ENCODE results near the gene KLHL13. TPM values are rescaled to one million over a fixed set of nuclear protein-coding genes. Genes with fewer than 3 reads are reported as not detected.

The KLHL13 gene
- polyA plus RNA-seq, 1 donor from 2014 or later = 15.7 TPM

GRCh38 chrX:117892469-117892868 is 224.1 kb downstream of the KLHL13 start:
- Histone ChIP-seq H3F3A (ENCODE audit: insufficient read depth, low read length, poor library complexity, severe bottlenecking) (no peaks in the 10 kb centered on the region), H3K27me3 (ENCODE audit: insufficient read depth, low read depth, low read length) (no peaks in the 10 kb centered on the region)

GRCh38 chrX:117871796-117872195 is 244.8 kb downstream of the KLHL13 start:
- H3K4me2 ChIP-seq (ENCODE audit: low read length) = no peak overlapping the region
- no peaks in the 10 kb centered on the region for H4K20me1 ChIP-seq (ENCODE audit: insufficient read depth)
- no peaks in the 10 kb centered on the region for H3K9me2 ChIP-seq (ENCODE audit: insufficient read depth, low read length)
- no peaks in the 10 kb centered on the region for H3K27me3 ChIP-seq (ENCODE audit: insufficient read depth, low read depth, low read length)
- no peaks in the 10 kb centered on the region for H3F3A ChIP-seq (ENCODE audit: insufficient read depth, low read length, poor library complexity, severe bottlenecking)
- H3K79me2 ChIP-seq (replicated peaks; ENCODE audit: insufficient read depth, low read length) = no peaks in the 10 kb centered on the region
- H2AFZ ChIP-seq (ENCODE audit: low read depth, low read length) = no peak overlapping the region
- H3K27ac ChIP-seq (ENCODE audit: low read length) = no peak overlapping the region
- H3K4me3 ChIP-seq (ENCODE audit: low read length) = no peak overlapping the region
- TF ChIP-seq MXI1 (conservative IDR thresholded peaks at IDR 0.05; ENCODE audit: poor library complexity, severe bottlenecking) = no peak
- TF ChIP-seq CTCF (IDR thresholded peaks at IDR 0.05; ENCODE audit: poor library complexity, severe bottlenecking) = no peak
- TF ChIP-seq POLR2AphosphoS5 (IDR thresholded peaks at IDR 0.05) = no peak
- no peak for TF ChIP-seq RAD21 (conservative IDR thresholded peaks at IDR 0.05)
- no peak for TF ChIP-seq TAF1 (IDR thresholded peaks at IDR 0.05; ENCODE audit: low read depth)
- TF ChIP-seq REST (IDR thresholded peaks at IDR 0.05; ENCODE audit: borderline replicate concordance) = no peak
- no peak for TF ChIP-seq SMC3 (conservative IDR thresholded peaks at IDR 0.05; ENCODE audit: poor library complexity)
- no peak for TF ChIP-seq EZH2 (IDR thresholded peaks at IDR 0.05; ENCODE audit: borderline replicate concordance, insufficient read depth, low read length, poor library complexity, severe bottlenecking)
- no peak for TF ChIP-seq EP300 (conservative IDR thresholded peaks at IDR 0.05; ENCODE audit: poor library complexity, severe bottlenecking)
- H3K9me3 ChIP-seq (ENCODE audit: low read length) = no peaks in the 10 kb centered on the region
- no peaks in the 10 kb centered on the region for H3K36me3 ChIP-seq (ENCODE audit: insufficient read depth, low read length)
- no peak overlapping the region for H3K9ac ChIP-seq (ENCODE audit: low read length)

More at GRCh38 chrX:117892469-117892868, 224.1 kb downstream of the KLHL13 start:
- Histone ChIP-seq H2AFZ (ENCODE audit: low read depth, low read length) (no peak overlapping the region), H3K9me2 (ENCODE audit: insufficient read depth, low read length) (no peaks in the 10 kb centered on the region), H3K9ac (ENCODE audit: low read length) (no peak overlapping the region), H3K36me3 (ENCODE audit: insufficient read depth, low read length) (no peaks in the 10 kb centered on the region), H3K4me3 (ENCODE audit: low read length) (no peak overlapping the region), H3K79me2 (replicated peaks; ENCODE audit: insufficient read depth, low read length) (no peaks in the 10 kb centered on the region), H4K20me1 (ENCODE audit: insufficient read depth) (no peaks in the 10 kb centered on the region), H3K4me2 (ENCODE audit: low read length) (no peak overlapping the region), H3K27ac (ENCODE audit: low read length) (no peak overlapping the region), H3K9me3 (ENCODE audit: low read length) (no peaks in the 10 kb centered on the region)
- TF ChIP-seq POLR2AphosphoS5 (IDR thresholded peaks at IDR 0.05) (no peak), EP300 (conservative IDR thresholded peaks at IDR 0.05; ENCODE audit: poor library complexity, severe bottlenecking) (no peak), CTCF (IDR thresholded peaks at IDR 0.05; ENCODE audit: poor library complexity, severe bottlenecking) (no peak)
